ENCODE measurements around the gene PLK3.
"Not testable (repeated sequence)": the region's sequence is repeated elsewhere in the genome, so short reads cannot be mapped to it uniquely, and the experiment has no call there.

PLK3 gene

GRCh38 chr1:44784094-44785028, 15.8 kb upstream of the PLK3 start:
- H3K27ac Mint-ChIP-seq: peak overlapping the region; percentile 45
- H3K4me1 Mint-ChIP-seq (ENCODE audit: low read depth): peaks cover 26% of the 10 kb centered on the region
- no peaks in the 10 kb centered on the region for H3K9me3 Mint-ChIP-seq
- peaks cover 20% of the 10 kb centered on the region for H3K36me3 Mint-ChIP-seq (ENCODE audit: low read depth)
- peak overlapping the region; percentile 65 for H3K4me3 Mint-ChIP-seq
- no peaks in the 10 kb centered on the region for H3K27me3 Mint-ChIP-seq (ENCODE audit: low read depth)

GRCh38 chr1:44785029-44785380, 15.2 kb upstream of the PLK3 start:
- Mint-ChIP-seq H3K36me3 (ENCODE audit: low read depth) (peaks cover 18% of the 10 kb centered on the region), H3K4me1 (ENCODE audit: low read depth) (peaks cover 26% of the 10 kb centered on the region), H3K9me3 (no peaks in the 10 kb centered on the region), H3K4me3 (peak overlapping the region; percentile 65), H3K27me3 (ENCODE audit: low read depth) (no peaks in the 10 kb centered on the region), H3K27ac (peak overlapping the region; percentile 45)

- H3K27ac Mint-ChIP-seq: no peak overlapping the region
- no peaks in the 10 kb centered on the region for H3K9me3 Mint-ChIP-seq
- peaks cover 26% of the 10 kb centered on the region for H3K4me1 Mint-ChIP-seq (ENCODE audit: low read depth)
- H3K27me3 Mint-ChIP-seq (ENCODE audit: low read depth): no peaks in the 10 kb centered on the region
- H3K36me3 Mint-ChIP-seq (ENCODE audit: low read depth): peaks cover 12% of the 10 kb centered on the region
- peak overlapping the region; percentile 65 for H3K4me3 Mint-ChIP-seq
Measured at GRCh38 chr1:44785501-44786137, 14.6 kb upstream of the PLK3 start.

GRCh38 chr1:44786138-44786840, 13.9 kb upstream of the PLK3 start:
- H3K27ac Mint-ChIP-seq: no peak overlapping the region
- H3K9me3 Mint-ChIP-seq: no peaks in the 10 kb centered on the region
- peaks cover 24% of the 10 kb centered on the region for H3K4me1 Mint-ChIP-seq (ENCODE audit: low read depth)
- H3K36me3 Mint-ChIP-seq (ENCODE audit: low read depth): peaks cover 6% of the 10 kb centered on the region
- H3K27me3 Mint-ChIP-seq (ENCODE audit: low read depth): no peaks in the 10 kb centered on the region
- peak overlapping the region; percentile 65 for H3K4me3 Mint-ChIP-seq

- Mint-ChIP-seq H3K27ac (no peak overlapping the region), H3K4me1 (ENCODE audit: low read depth) (peaks cover 24% of the 10 kb centered on the region), H3K4me3 (peak overlapping the region; percentile 65), H3K9me3 (no peaks in the 10 kb centered on the region), H3K36me3 (ENCODE audit: low read depth) (peaks cover 3% of the 10 kb centered on the region), H3K27me3 (ENCODE audit: low read depth) (no peaks in the 10 kb centered on the region)
Measured at GRCh38 chr1:44786841-44787426, 13.2 kb upstream of the PLK3 start.

GRCh38 chr1:44787506-44787905, 12.7 kb upstream of the PLK3 start:
- Mint-ChIP-seq H3K4me1 (ENCODE audit: low read depth) (peaks cover 24% of the 10 kb centered on the region), H3K4me3 (no peak overlapping the region), H3K27ac (no peak overlapping the region), H3K36me3 (ENCODE audit: low read depth) (peaks cover 3% of the 10 kb centered on the region), H3K27me3 (ENCODE audit: low read depth) (no peaks in the 10 kb centered on the region), H3K9me3 (no peaks in the 10 kb centered on the region)

GRCh38 chr1:44788120-44788860, 11.9 kb upstream of the PLK3 start, which contains the start of gene BEST4:
Gene BEST4 (minus strand): TSS chr1:44788170. CDS start chr1:44787705, 465 bp downstream.
- H3K9me3 Mint-ChIP-seq: no peaks in the 10 kb centered on the region
- peaks cover 1% of the 10 kb centered on the region for H3K36me3 Mint-ChIP-seq (ENCODE audit: low read depth)

GRCh38 chr1:44790968-44791801, 9.0 kb upstream of the PLK3 start:
- Mint-ChIP-seq H3K27me3 (ENCODE audit: low read depth) (no peaks in the 10 kb centered on the region), H3K4me3 (no peak overlapping the region), H3K4me1 (ENCODE audit: low read depth) (peaks cover 6% of the 10 kb centered on the region), H3K36me3 (ENCODE audit: low read depth) (no peaks in the 10 kb centered on the region), H3K9me3 (no peaks in the 10 kb centered on the region), H3K27ac (no peak overlapping the region)

More at GRCh38 chr1:44788120-44788860, 11.9 kb upstream of the PLK3 start, which contains the start of gene BEST4:
- H3K27me3 Mint-ChIP-seq (ENCODE audit: low read depth): no peaks in the 10 kb centered on the region
- H3K27ac Mint-ChIP-seq: no peak within 1 kb of the TSS
- peaks cover 23% of the 10 kb centered on the region for H3K4me1 Mint-ChIP-seq (ENCODE audit: low read depth)
- H3K4me3 Mint-ChIP-seq: no peak within 1 kb of the TSS

- Mint-ChIP-seq H3K27ac (no peak overlapping the region), H3K4me3 (no peak overlapping the region), H3K9me3 (no peaks in the 10 kb centered on the region), H3K36me3 (ENCODE audit: low read depth) (no peaks in the 10 kb centered on the region), H3K4me1 (ENCODE audit: low read depth) (peaks cover 3% of the 10 kb centered on the region), H3K27me3 (ENCODE audit: low read depth) (no peaks in the 10 kb centered on the region)
Measured at GRCh38 chr1:44792736-44793502, 7.3 kb upstream of the PLK3 start.

GRCh38 chr1:44797886-44798285, 2.3 kb upstream of the PLK3 start:
- peaks cover 22% of the 10 kb centered on the region for H3K4me1 Mint-ChIP-seq (ENCODE audit: low read depth)
- not testable (repeated sequence) for H3K9me3 Mint-ChIP-seq; H3K4me3 Mint-ChIP-seq; H3K27me3 Mint-ChIP-seq (ENCODE audit: low read depth)
- peaks cover 12% of the 10 kb centered on the region for H3K36me3 Mint-ChIP-seq (ENCODE audit: low read depth)
- peak overlapping the region; percentile 26 for H3K27ac Mint-ChIP-seq

- H3K9me3 Mint-ChIP-seq: no peaks in the 10 kb centered on the region
- H3K27ac Mint-ChIP-seq: peak overlapping the region; percentile 97
- peaks cover 21% of the 10 kb centered on the region for H3K36me3 Mint-ChIP-seq (ENCODE audit: low read depth)
- no peaks in the 10 kb centered on the region for H3K27me3 Mint-ChIP-seq (ENCODE audit: low read depth)
- peak overlapping the region; percentile 91 for H3K4me3 Mint-ChIP-seq
- H3K4me1 Mint-ChIP-seq (ENCODE audit: low read depth): peaks cover 25% of the 10 kb centered on the region
Measured at GRCh38 chr1:44798481-44799365, 1.5 kb upstream of the PLK3 start.

All from T-helper 1 cell treated with Interleukin-12 subunit alpha and Interleukin-12 subunit beta and Interleukin-4 antibody, amounts not matched to agents 30 μg/mL and 1 μg/mL, for 36 hours (primary cell).